ENCODE data around the gene LIMK2.
"Not testable (repeated sequence)": the region's sequence is repeated elsewhere in the genome, so short reads cannot be mapped to it uniquely, and the experiment has no call there.

LIMK2 gene

DNA sequence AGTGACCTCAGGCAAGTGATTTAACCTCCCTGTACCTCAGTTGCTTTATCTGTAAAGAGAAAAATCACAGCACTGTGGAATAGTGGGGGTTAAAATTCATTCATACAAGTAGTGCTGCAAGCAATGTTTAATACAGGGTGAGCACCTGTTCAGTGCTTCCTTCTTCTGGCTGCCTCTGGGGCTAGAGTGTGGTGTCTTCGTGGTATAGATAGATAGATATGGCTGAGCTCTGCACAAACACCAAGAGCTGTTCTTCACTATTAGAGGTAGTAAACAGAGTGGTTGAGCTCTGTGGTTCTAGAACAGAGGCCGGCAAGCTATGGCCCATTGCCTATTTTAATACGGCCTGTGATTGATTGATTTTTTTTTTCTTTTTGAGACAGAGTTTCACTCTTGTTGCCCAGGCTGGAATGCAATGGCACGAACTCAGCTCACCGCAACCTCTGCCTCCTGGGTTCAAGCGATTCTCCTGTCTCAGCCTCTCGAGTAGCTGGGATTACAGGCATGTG, 32.9 kb downstream of the LIMK2 start:
- no peak for DNase-seq

- not testable (repeated sequence) for DNase-seq
Measured at GRCh38 chr22:31245998-31246397, 33.9 kb downstream of the LIMK2 start.

DNA sequence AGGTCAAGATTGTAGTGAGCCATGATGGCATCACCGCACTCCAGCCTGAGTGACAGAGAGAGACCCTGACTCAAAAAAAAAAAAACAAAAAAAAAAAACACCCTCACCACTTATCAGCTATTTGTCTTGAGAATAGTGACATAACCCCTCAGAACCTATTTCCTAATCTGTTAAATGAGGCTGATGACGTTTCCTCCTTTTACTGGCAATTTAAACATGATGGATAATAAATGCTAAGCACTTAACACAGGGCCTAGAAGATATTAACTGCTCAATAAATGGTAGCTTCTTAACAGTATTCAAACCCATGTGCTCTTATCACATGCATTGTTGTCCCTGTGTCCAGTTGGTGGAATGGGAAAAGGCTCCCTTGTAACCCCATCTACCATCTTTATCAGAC, 34.6 kb downstream of the LIMK2 start:
- no peak for DNase-seq

DNA sequence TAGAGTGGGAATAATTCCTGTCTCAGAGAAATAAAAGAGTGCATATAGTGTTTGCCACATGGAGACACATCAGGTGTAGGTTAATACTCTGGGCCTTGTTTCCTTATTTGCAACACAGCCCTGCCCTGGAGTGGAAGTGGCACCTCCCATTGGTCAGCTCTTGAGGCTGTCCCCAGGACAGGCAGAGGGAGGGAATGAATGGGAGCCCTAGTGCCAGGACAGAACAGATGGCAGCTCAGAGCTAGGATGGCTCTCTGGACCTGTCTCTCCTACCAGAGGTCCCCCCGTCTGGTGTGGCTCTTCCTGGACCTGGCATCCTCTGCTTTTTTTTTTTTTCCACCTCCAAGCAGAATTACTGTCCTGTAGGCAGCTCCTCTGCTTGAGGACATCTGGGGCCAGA, 35.6 kb downstream of the LIMK2 start:
- DNase-seq, result no peak

GRCh38 chr22:31248138-31248745, 36.1 kb downstream of the LIMK2 start:
- no peak for DNase-seq

DNA sequence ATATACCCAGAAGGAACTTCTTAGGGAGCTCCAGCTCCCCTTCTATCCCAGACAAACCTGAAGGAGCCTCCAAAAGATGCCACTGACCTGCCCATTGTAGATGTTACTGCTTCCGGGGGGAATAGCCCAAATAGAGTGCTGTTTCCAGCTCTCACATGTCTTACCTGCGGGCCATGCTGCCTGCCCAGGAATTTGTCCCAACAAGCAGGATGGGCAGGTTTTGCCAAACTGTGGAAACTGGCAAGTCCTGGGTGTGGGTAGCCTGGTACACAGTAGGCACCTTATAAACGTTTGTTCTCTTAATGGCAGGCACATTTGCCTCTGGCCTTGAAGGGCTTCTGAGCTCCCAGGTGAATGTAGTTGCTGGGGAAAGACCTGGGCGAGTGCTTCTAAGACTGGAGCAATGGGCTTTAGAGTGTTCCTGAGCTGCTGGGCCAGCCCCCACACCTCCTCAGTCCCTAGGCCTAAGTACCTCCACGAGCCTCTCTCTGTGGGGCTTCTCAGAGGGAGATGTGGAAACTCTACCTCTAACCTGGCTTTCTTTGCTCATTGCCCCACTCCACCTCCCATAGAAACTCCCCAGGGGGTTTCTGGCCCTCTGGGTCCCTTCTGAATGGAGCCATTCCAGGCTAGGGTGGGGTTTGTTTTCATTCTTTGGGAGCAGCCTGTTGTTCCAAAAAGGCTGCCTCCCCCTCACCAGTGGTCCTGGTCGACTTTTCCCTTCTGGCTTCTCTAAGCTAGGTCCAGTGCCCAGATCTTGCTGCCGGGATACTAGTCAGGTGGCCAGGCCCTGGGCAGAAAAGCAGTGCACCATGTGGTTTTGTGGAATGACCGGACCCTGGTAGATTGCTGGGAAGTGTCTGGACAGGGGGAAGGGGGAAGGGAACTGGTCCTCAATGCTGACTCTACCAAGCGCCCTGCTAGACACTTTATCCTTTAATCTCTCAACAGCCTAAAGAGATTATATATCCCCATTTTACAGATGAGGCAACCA, 37.2 kb downstream of the LIMK2 start:
- no peak for DNase-seq

DNA sequence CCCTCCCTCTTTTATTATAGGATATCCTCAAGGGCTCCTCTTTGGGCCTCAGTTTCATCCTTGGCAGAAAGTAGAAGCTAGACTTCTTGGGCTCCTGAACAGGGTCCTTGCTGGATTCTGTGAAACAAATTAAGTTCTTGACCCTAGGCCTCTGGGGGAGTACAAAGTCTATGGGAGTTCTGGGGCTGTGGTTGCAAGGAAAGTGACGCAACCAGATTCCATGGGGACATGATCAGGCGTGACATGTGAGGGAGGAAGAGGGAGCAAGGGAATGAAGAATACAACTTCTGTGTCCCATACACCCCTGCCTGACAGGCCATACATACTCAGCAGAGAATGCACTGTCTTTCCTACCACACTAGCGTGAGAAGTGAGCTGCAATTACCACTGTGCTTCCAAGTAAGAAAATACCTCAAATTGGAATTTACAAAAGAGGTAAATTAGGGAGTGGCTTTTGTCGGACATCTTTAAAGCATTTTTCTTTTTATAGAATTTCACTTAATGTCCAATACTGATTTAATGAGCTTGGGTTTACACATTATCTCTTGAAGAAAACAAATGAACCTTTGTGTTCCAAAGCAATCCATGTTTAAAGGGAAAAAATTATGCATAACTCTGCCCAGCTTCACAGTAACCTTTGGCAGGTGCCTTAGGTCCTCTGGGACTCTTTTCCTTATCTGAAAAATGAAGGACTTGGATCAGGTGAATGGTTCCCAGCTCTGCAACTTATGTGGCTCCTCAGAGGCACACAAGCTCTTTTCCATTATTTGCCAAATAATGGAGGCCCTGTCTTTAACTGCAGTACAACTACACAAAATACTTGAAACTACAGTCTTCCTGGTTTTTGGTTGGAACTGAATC, 38.9 kb downstream of the LIMK2 start:
- no peak for DNase-seq

DNA sequence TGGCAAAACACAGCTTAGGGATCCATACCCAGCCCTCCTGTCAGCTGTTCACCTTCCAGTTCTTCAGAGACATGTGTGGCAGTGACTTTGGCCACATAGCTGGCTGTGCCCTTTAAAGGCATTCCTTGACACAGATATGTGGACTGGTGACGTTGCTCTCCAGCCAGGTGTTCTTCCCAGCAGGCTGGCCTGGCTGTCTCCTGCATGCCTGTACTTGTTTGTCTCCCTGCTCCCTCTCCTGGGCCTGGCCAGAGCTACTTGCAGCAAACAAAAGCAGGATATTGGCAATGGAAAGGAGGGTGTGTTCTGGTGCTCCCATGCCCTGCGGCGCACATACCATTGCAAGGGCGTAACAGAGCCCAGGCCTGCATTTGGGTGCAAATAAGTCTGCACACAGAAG, 41.9 kb downstream of the LIMK2 start:
- DNase-seq, result no peak

DNA sequence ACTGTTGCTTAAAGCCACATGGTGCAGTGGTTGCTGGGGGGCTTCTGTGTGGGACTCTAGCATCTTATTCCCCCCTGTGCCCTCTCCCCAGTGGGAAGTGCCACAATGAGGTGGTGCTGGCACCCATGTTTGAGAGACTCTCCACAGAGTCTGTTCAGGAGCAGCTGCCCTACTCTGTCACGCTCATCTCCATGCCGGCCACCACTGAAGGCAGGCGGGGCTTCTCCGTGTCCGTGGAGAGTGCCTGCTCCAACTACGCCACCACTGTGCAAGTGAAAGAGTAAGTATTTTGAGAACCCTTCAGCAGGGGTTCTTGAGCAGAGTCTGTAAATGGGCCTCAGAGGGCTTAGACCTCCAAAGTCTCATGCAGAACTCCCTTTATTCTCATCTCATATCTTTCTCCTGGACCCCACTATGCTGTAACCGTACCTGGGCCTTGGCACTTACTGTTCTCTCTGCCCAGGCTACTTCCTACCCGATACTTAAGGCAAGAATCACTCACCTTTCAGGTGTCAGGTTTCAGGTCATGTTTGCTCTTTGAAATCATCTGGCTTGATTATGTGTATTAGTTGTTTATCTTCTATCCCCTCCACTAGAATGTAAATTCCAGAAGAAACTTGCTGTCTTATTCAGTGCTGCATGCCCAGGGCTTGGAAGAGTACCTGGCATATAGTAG, 47.8 kb downstream of the LIMK2 start:
- no peak for DNase-seq

GRCh38 chr22:31260474-31260856, 48.4 kb downstream of the LIMK2 start:
- no peak for DNase-seq

DNA sequence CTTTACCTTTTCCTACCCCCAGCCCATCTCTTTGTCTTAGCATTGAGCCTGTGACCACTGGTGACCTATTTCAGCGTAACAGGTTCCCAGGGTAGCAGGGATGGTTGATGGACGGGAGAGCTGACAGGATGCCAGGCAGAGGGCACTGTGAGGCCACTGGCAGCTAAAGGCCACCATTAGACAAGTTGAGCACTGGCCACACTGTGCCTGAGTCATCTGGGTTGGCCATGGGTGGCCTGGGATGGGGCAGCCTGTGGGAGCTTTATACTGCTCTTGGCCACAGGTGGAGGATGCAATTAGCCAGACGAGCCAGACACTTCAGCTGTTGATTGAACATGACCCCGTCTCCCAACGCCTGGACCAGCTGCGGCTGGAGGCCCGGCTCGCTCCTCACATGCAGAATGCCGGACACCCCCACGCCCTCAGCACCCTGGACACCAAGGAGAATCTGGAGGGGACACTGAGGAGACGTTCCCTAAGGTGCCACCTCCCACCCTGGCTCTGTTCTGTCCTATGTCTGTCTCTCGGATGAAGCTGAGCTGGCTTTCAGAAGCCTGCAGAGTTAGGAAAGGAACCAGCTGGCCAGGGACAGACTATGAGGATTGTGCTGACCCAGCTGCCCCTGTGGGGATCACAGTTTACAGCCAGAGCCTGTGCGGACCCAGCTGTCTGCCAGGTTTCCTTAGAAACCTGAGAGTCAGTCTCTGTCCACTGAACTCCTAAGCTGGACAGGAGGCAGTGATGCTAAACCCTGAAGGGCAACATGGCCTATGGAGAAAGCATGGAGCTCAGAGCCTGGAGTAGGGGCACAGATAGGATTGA, 50.4 kb downstream of the LIMK2 start:
- no peak for DNase-seq

DNA sequence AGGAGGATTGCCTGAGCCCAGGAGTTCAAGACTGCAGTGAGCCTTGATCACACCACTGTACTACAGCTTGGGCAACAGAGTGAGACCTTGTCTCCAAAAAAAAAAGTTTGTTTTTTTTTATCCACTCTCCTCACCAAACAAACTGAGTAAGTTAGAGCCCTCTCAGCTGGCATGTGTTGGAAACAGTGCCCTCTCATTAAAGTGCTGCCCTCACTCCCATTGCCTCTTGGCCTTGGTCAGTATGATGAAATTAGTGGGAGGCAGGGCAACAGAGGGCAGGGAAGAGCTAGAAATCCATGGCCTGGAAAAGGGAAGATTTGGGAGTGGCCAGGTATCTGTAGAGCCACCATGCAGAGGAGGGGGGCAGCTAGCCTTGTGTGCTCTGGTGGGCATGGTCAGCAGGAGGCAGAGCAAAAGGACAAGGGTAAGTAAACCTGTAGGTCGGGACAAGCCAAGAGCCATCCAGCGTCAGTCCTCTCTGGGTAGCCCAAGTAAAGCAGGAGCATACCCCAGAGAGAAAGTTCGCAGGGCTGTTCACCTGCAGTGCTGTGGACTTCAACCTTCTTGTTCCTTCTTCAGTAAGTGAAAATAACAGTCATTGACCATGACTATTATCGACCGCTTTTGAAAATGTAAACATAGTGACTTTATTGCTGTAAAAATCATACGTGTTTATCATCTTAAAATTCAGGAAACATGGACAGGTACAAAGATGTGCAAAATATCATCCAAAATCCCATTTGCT, 52.0 kb downstream of the LIMK2 start:
- no peak for DNase-seq

DNA sequence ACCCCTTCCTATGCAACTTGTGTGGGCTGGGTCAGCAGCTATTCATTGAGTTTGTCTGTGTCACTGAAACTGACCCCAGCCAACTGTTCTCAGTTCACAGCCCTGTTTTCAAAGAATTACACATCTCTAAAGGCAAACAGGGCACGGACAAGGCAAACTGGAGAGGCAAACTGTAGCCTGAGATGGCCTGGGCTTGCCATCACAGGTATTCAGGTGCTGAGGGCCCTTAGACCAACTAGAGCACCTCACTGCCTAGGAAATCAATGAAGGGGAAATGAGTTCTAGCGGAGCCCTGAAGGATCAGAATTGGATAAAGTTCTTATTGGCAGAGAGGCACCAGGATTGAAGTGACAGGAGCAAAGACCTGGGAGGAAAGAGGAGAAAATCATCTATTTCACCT, 56.2 kb downstream of the LIMK2 start:
- no peak for DNase-seq

- DNase-seq, result no peak
Measured at GRCh38 chr22:31269892-31270579, 57.9 kb downstream of the LIMK2 start.

GRCh38 chr22:31271026-31271425, 58.9 kb downstream of the LIMK2 start:
- no peak for DNase-seq

- DNase-seq, result no peak
Measured at GRCh38 chr22:31271485-31271884, 59.4 kb downstream of the LIMK2 start.

DNA sequence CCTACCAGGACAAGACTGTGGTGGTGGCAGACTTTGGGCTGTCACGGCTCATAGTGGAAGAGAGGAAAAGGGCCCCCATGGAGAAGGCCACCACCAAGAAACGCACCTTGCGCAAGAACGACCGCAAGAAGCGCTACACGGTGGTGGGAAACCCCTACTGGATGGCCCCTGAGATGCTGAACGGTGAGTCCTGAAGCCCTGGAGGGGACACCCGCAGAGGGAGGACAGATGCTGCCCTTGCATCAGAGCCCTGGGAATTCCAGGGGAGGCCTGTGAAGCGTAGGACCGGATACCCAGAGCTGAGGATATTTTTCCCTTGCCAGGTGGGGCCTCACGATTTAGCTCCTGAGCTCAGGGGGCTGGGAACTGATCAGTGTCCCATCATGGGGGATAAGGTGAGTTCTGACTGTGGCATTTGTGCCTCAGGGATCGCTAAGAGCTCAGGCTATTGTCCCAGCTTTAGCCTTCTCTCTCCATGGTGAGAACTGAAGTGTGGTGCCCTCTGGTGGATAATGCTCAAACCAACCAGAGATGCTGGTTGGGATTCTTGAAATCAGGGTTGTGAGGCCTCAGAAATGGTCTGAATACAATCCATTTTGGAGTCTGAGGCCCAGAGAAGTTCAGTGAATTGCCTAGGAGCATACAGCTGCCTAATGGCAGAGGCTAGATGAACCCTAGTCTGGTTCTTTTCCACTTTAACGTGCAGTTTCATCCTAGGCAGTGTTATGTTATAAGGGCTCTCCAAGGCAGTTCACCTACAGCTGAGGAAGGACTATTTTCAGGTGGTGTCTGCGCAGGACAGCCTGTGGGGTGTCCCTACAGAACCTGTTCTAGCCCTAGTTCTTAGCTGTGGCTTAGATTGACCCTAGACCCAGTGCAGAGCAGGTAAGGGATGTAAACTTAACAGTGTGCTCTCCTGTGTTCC, 60.7 kb downstream of the LIMK2 start:
- DNase-seq, result peak; percentile 23

- DNase-seq, result no peak
Measured at GRCh38 chr22:31274017-31274416, 61.9 kb downstream of the LIMK2 start.

- no peak for DNase-seq
Measured at GRCh38 chr22:31275018-31275417, 62.9 kb downstream of the LIMK2 start.

All from NCI-H1436 (cell line).